ENCODE results near the gene COMT. TPM values are rescaled to one million over a fixed set of nuclear protein-coding genes. Genes with fewer than 3 reads are reported as not detected.

The COMT gene
- total and polyA plus RNA-seq, 9 of the 15 experiments (the other 6 are each of a cell fraction or from before 2014, with no cell fraction given) = 12.5 to 351 (median 155) TPM

DNA sequence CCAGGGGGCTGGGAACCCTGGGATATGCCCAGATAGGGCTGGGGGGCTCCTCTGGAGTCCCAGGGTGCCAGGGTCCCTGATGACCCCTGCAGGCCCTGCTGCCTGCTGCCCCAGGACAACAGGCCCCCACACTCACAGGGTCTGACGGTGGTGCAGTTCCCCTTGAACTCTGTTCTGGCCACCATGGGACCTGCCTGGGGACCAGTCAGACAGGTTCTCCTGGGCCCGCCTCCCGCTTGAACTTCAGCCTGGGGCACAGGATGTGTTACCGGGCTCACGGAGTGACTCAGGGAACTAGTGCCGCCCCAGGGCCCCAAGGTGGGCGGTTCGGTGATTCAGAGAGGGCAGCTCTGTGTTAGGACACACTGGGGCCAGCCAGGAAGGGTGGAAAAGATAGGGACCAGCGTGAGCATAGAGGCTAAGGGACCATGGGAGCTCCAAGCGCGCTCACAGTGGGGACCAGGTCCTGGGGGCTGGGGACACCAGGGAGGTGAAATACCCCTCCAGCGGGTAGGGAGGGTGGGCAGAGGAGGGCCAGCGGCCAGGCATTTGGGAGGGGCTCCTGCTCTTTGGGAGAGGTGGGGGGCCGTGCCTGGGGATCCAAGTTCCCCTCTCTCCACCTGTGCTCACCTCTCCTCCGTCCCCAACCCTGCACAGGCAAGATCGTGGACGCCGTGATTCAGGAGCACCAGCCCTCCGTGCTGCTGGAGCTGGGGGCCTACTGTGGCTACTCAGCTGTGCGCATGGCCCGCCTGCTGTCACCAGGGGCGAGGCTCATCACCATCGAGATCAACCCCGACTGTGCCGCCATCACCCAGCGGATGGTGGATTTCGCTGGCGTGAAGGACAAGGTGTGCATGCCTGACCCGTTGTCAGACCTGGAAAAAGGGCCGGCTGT lies 21.6 kb downstream of the COMT start (continued):
- TF ChIP-seq, protein P1, sequence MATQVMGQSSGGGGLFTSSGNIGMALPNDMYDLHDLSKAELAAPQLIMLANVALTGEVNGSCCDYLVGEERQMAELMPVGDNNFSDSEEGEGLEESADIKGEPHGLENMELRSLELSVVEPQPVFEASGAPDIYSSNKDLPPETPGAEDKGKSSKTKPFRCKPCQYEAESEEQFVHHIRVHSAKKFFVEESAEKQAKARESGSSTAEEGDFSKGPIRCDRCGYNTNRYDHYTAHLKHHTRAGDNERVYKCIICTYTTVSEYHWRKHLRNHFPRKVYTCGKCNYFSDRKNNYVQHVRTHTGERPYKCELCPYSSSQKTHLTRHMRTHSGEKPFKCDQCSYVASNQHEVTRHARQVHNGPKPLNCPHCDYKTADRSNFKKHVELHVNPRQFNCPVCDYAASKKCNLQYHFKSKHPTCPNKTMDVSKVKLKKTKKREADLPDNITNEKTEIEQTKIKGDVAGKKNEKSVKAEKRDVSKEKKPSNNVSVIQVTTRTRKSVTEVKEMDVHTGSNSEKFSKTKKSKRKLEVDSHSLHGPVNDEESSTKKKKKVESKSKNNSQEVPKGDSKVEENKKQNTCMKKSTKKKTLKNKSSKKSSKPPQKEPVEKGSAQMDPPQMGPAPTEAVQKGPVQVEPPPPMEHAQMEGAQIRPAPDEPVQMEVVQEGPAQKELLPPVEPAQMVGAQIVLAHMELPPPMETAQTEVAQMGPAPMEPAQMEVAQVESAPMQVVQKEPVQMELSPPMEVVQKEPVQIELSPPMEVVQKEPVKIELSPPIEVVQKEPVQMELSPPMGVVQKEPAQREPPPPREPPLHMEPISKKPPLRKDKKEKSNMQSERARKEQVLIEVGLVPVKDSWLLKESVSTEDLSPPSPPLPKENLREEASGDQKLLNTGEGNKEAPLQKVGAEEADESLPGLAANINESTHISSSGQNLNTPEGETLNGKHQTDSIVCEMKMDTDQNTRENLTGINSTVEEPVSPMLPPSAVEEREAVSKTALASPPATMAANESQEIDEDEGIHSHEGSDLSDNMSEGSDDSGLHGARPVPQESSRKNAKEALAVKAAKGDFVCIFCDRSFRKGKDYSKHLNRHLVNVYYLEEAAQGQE (IDR thresholded peaks at IDR 0.05; ENCODE audit: borderline replicate concordance) = no peak
- TF ChIP-seq, protein P1 (CRISPR knock-in tag; IDR thresholded peaks at IDR 0.05; ENCODE audit: low read depth) = peak; percentile 60; the same call in 1 of the 2 replicates
- TF ChIP-seq OTX1 (CRISPR knock-in tag; IDR thresholded peaks at IDR 0.05) = no peak
- peak; percentile 18; the same call in 1 of the 2 replicates for TF ChIP-seq ZNF436 (CRISPR knock-in tag; IDR thresholded peaks at IDR 0.05)
- peak; percentile 18; the same call in 1 of the 2 replicates for TF ChIP-seq MYNN (IDR thresholded peaks at IDR 0.05)
- no peak for TF ChIP-seq MYNN (CRISPR knock-in tag; IDR thresholded peaks at IDR 0.05)
- TF ChIP-seq PCBP1 (IDR thresholded peaks at IDR 0.05; ENCODE audit: low read depth, low read length, poor library complexity, severe bottlenecking) = peak; percentile 66
- no peak for TF ChIP-seq PHB (CRISPR knock-in tag; IDR thresholded peaks at IDR 0.05)
- no peak for TF ChIP-seq KAT7 (CRISPR knock-in tag; IDR thresholded peaks at IDR 0.05; ENCODE audit: borderline replicate concordance)
- TF ChIP-seq GABPB1 (CRISPR knock-in tag; IDR thresholded peaks at IDR 0.05) = no peak
- TF ChIP-seq MTF1 (CRISPR knock-in tag; IDR thresholded peaks at IDR 0.05; ENCODE audit: borderline replicate concordance) = peak; percentile 22; the same call in 1 of the 2 replicates
- TF ChIP-seq, protein P2, sequence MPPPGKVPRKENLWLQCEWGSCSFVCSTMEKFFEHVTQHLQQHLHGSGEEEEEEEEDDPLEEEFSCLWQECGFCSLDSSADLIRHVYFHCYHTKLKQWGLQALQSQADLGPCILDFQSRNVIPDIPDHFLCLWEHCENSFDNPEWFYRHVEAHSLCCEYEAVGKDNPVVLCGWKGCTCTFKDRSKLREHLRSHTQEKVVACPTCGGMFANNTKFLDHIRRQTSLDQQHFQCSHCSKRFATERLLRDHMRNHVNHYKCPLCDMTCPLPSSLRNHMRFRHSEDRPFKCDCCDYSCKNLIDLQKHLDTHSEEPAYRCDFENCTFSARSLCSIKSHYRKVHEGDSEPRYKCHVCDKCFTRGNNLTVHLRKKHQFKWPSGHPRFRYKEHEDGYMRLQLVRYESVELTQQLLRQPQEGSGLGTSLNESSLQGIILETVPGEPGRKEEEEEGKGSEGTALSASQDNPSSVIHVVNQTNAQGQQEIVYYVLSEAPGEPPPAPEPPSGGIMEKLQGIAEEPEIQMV (tag; conservative IDR thresholded peaks at IDR 0.05; ENCODE audit: low read depth) = no peak
- TF ChIP-seq HIVEP1 (CRISPR knock-in tag; IDR thresholded peaks at IDR 0.05) = 0 out of 2 replicates have a peak, but pooled peaks have one; percentile 37
- no peak for TF ChIP-seq EHMT2 (IDR thresholded peaks at IDR 0.05)
- TF ChIP-seq ZNF707 (CRISPR knock-in tag; conservative IDR thresholded peaks at IDR 0.05) = no peak
- TF ChIP-seq RAD51 (IDR thresholded peaks at IDR 0.05; ENCODE audit: borderline replicate concordance, low read depth) = no peak
- no peak for TF ChIP-seq ZNF121 (CRISPR knock-in tag; conservative IDR thresholded peaks at IDR 0.05)
- TF ChIP-seq, protein P3, sequence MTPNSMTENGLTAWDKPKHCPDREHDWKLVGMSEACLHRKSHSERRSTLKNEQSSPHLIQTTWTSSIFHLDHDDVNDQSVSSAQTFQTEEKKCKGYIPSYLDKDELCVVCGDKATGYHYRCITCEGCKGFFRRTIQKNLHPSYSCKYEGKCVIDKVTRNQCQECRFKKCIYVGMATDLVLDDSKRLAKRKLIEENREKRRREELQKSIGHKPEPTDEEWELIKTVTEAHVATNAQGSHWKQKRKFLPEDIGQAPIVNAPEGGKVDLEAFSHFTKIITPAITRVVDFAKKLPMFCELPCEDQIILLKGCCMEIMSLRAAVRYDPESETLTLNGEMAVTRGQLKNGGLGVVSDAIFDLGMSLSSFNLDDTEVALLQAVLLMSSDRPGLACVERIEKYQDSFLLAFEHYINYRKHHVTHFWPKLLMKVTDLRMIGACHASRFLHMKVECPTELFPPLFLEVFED (CRISPR knock-in tag; conservative IDR thresholded peaks at IDR 0.05) = 0 out of 2 replicates have a peak, but pooled peaks have one; percentile 12
